K562 (cell line): ENCODE data around the gene ZNF407. TPM values are rescaled to one million over a fixed set of nuclear protein-coding genes. Genes with fewer than 3 reads are reported as not detected.
A peak's percentile ranks its signal among the peaks of the same experiment; 100 is the strongest.

Source experiments
- ARID1B ChIP-seq: fragments of 450-650 bp; IDR thresholded peaks from 2 replicates; pipeline ENCODE4 v1.6.1; 2016; ENCODE audit warnings: antibody characterized with exemption, mild to moderate bottlenecking, inconsistent platforms
- ATF1 ChIP-seq, 2 experiments: fragments of 450-650 bp in 1 of 2; IDR thresholded peaks; 2 replicates each; pipeline ENCODE4 v1.6.1; 2016; ENCODE audit warnings: missing compliant biosample characterization in 1 of 2, missing genetic modification characterization in 1 of 2
- CHD2 ChIP-seq: IDR thresholded peaks from 2 replicates; pipeline ENCODE4 v1.6.1; 2011; ENCODE audit warnings: low read depth, low read length
- CREM ChIP-seq: IDR thresholded peaks from 2 replicates; pipeline ENCODE4 v1.6.1; 2014; ENCODE audit warnings: antibody characterized with exemption, low read depth
- HSF4 ChIP-seq: fragments of 250-450 bp; sonication (Bioruptor Pico); IDR thresholded peaks from 2 replicates; pipeline ENCODE4 v2.1.2; 2022; ENCODE audit warnings: mild to moderate bottlenecking, moderate library complexity, borderline replicate concordance
- KLF13 ChIP-seq: fragments of 450-650 bp; IDR thresholded peaks from 2 replicates; pipeline ENCODE4 v1.6.1; 2016; ENCODE audit warnings: missing genetic modification characterization, low read depth, mild to moderate bottlenecking, missing compliant biosample characterization, moderate library complexity, borderline replicate concordance
- PML ChIP-seq: IDR thresholded peaks from 2 replicates; pipeline ENCODE4 v1.6.1; 2012; ENCODE audit warnings: low read length, inconsistent platforms
- POLR3A ChIP-seq: IDR thresholded peaks from 2 replicates; pipeline ENCODE4 v1.6.1; 2011; ENCODE audit warnings: borderline replicate concordance, mild to moderate bottlenecking, moderate library complexity; ENCODE audit not compliant: insufficient read length, insufficient read depth; ENCODE audit errors: extremely low read depth
- RB1 ChIP-seq: fragments of 450-650 bp; IDR thresholded peaks from 2 replicates; pipeline ENCODE4 v1.6.1; 2017; ENCODE audit warnings: low read depth, mild to moderate bottlenecking
- SIRT6 ChIP-seq: IDR thresholded peaks from one replicate; pipeline ENCODE4 v1.6.1; 2012; ENCODE audit warnings: low read depth, mild to moderate bottlenecking, control low read depth, inconsistent platforms, low read length, moderate library complexity
- SMARCE1 ChIP-seq: fragments of 450-650 bp; IDR thresholded peaks from 2 replicates; pipeline ENCODE4 v1.7.1; 2016; ENCODE audit warnings: mild to moderate bottlenecking
- TCF3 ChIP-seq: sonication (generic); formaldehyde crosslinking; IDR thresholded peaks from 2 replicates; pipeline ENCODE4 v1.4.0; 2020; ENCODE audit warnings: mild to moderate bottlenecking, missing genetic modification reagents
- TOE1 ChIP-seq, 2 experiments: fragments of 450-650 bp in 1 of 2; sonication (generic) in 1 of 2; formaldehyde crosslinking in 1 of 2; IDR thresholded peaks; 2 replicates each; pipeline versions ENCODE4 v1.7.1 to v1.8.0; 2016 to 2022; ENCODE audit warnings: borderline replicate concordance in 2 of 2, mild to moderate bottlenecking in 2 of 2, antibody characterized with exemption in 1 of 2, inconsistent platforms in 1 of 2, low read depth in 1 of 2, missing genetic modification reagents in 1 of 2, moderate library complexity in 1 of 2
- ZBTB40 ChIP-seq, 2 experiments: fragments of 450-650 bp in 1 of 2; sonication (generic) in 1 of 2; formaldehyde crosslinking in 1 of 2; IDR thresholded peaks; 2 replicates each; pipeline versions ENCODE4 v1.7.1 to v1.9.0; 2016 to 2022; ENCODE audit warnings: inconsistent platforms in 1 of 2, mild to moderate bottlenecking in 1 of 2, missing genetic modification reagents in 1 of 2
- ZNF707 ChIP-seq: fragments of 250-450 bp; sonication (Bioruptor Pico); conservative IDR thresholded peaks from 2 replicates; pipeline ENCODE4 v1.8.0; 2022; ENCODE audit warnings: inconsistent platforms, mild to moderate bottlenecking, moderate library complexity
- polyA plus RNA-seq, 8 experiments: library from polyadenylated mRNA; depleted of rRNA in 4 of 8; stranded (reverse) in 5 of 8; unstranded in 3 of 8; fragments of >200 nt; fragmentation: Nextera tagmentation in 2 of 8; fragmentation: Illumina TruSeq in 1 of 8; extraction: Ambion mirVana in 2 of 8; extraction: Trizol in 1 of 8; gene quantifications; 2 replicates each; pipeline versions ENCODE4 v1.2.1 to v1.2.3, GENCODE V29; 2011 to 2014; ENCODE audit warnings: inconsistent platforms in 1 of 8, missing spikeins in 1 of 8
- total RNA-seq, 7 experiments: library from RNA; depleted of rRNA in 6 of 7; stranded (reverse); fragments of >200 nt in 6 of 7; fragmentation: Illumina TruSeq in 2 of 7; extraction: Trizol in 2 of 7; gene quantifications; 2 replicates each; pipeline versions ENCODE4 v1.2.1 to v1.2.3, GENCODE V29; 2011 to 2021; ENCODE audit warnings: low replicate concordance in 1 of 7
- TF ChIP-seq, protein P1 (sequence below): fragments of 450-650 bp; formaldehyde crosslinking; IDR thresholded peaks from 2 replicates; pipeline ENCODE4 v1.4.0; 2020; ENCODE audit warnings: mild to moderate bottlenecking, moderate library complexity

ZNF407 gene
- total and polyA plus RNA-seq, 9 of the 15 experiments (the other 6 are each of a cell fraction or from before 2014, with no cell fraction given): 0.21 to 5.4 (median 2.3) TPM

DNA sequence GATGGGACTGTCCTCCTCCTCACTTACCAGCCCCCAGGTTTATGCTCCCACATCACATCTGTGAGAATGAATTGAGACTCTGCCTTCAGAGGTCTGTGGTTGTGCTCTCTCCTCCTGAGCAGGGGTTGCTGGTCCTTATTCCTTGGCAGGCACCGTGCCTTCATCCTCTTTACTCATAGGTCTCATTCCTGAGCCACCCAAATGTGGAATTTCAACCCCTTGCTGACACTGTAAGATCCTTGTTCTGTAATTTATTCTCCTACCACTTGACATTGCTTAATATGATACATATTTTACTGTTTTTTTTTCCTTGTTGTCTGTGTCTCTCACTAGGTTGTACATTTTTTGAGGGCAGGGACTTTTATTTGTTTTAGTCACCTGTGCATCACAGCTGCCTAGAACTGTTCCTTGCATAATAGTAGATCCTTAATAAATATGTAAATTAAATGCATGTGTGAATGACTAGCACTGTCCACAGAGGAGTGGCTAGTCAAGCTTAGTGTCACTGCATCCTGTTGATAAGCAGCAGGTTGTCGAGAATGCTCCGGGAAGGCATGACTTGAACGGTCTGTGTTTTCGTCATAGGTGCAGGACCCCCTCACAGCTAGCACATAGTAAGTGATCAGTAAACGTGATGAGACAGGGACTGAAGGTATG, 180.6 kb downstream of the ZNF407 start (continued):
- TF ChIP-seq RB1 (no peak), TOE1 (IDR thresholded peaks at IDR 0.05; ENCODE audit: borderline replicate concordance) (no peak), TOE1 (CRISPR knock-in tag; IDR thresholded peaks at IDR 0.05; ENCODE audit: borderline replicate concordance, low read depth) (no peak), HSF4 (CRISPR knock-in tag) (no peak), ATF1 (CRISPR knock-in tag; IDR thresholded peaks at IDR 0.05) (no peak), ATF1 (tag; IDR thresholded peaks at IDR 0.05) (no peak), ZNF707 (CRISPR knock-in tag) (no peak), SMARCE1 (no peak), KLF13 (tag) (no peak), ARID1B (peak; percentile 58), POLR3A (no peak), CHD2 (no peak), PML (no peak), CREM (peak; percentile 65; the same call in 1 of the 2 replicates), TCF3 (peak; percentile 55; the same call in 1 of the 2 replicates), ZBTB40 (IDR thresholded peaks at IDR 0.05) (no peak), ZBTB40 (CRISPR knock-in tag; IDR thresholded peaks at IDR 0.05) (no peak), SIRT6 (no peak)
- TF ChIP-seq, protein P1, sequence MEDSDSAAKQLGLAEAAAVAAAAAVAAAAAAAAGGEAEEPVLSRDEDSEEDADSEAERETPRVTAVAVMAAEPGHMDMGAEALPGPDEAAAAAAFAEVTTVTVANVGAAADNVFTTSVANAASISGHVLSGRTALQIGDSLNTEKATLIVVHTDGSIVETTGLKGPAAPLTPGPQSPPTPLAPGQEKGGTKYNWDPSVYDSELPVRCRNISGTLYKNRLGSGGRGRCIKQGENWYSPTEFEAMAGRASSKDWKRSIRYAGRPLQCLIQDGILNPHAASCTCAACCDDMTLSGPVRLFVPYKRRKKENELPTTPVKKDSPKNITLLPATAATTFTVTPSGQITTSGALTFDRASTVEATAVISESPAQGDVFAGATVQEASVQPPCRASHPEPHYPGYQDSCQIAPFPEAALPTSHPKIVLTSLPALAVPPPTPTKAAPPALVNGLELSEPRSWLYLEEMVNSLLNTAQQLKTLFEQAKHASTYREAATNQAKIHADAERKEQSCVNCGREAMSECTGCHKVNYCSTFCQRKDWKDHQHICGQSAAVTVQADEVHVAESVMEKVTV: no peak
